GM10266 (cell line): ENCODE measurements around the gene BCAS3.

Source experiments
- DNase-seq: peaks from one replicate; pipeline ENCODE4 v3.0.0; 2012; ENCODE audit errors: extremely low spot score
- CTCF ChIP-seq: IDR thresholded peaks from 2 replicates; pipeline ENCODE4 v1.5.1; 2012; ENCODE audit warnings: mild to moderate bottlenecking, low read depth; ENCODE audit not compliant: control insufficient read depth, insufficient read depth; ENCODE audit errors: missing control alignments

BCAS3 gene

GRCh38 chr17:61208301-61209105 is 530.9 kb downstream of the BCAS3 start:
- no peak for DNase-seq

DNA sequence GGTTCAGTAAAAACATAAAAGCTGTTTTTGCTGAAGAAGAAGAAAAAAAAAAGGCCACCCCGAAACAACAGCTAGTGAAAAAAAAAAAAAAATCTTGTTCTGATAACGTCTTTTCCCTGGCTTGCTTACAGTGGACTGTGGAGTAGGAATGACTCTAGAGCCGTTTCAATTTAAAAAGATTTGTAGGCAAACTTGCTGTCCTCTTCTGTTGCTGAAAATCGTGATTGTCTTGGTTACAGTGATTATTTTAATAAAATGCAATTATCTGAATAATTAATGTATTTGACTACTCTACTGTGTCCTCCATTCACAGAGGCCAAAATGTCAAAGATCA is 531.4 kb downstream of the BCAS3 start:
- no peak for TF ChIP-seq CTCF
- DNase-seq: no peak

More at GRCh38 chr17:61208301-61209105, 530.9 kb downstream of the BCAS3 start:
- no peak for TF ChIP-seq CTCF

DNA sequence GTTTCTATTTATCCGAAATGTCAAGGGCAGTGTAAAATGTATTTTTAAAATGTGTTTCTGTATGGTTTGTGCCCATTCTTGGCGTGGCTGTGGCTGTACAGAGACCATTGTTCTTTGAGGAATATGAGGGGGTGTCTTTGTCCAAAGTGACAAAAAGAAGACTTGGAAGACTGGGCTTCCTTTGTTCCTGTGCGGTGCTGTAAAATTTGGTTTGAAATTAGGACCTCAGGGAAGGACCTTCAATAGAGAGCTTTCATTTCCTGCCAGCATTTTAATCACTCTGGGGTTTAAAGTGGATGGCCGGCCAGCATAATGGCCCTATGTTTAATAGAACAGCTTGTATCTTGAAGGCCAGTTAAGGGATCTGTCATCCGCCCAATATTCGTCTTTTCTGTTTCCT is 531.9 kb downstream of the BCAS3 start:
- no peak for DNase-seq
- no peak for TF ChIP-seq CTCF

DNA sequence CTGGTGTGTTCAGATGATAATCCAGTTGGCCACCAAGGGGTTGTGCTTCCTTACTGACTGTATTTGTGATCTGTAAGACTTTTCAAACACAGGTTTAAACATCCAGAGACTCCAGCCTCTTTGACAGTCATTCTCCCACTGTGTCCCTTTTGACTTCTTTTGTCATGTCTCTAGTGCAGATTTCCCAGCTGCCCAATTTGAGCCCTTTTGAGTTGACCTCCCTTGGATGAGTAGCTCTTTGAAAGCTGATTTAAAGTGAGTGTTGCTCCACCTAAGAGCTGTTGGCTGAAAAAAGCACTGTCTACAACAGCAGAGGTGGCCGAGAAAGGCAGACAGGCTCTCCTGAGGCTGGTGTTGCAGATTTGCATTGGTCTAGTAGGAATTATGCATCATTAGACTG is 533.6 kb downstream of the BCAS3 start:
- TF ChIP-seq CTCF: no peak
- no peak for DNase-seq

DNA sequence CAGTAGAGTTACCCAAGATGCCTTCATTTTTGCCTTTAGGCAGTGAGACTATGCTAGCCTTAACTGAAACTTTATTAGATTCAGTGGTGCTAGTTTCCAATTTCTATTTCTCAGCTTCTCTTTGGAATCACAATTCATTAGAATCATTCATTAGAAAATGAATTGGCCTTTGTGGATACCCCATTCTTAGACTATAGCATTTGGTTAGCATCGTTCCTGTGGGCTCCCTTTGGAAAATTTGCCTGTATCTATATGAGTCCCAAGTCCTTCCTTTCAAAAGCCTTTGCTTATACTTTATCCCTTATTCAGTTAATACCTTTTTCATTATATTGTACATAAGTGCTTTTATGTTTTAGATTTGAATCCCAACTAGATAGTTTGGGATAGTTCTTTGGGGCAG is 535.0 kb downstream of the BCAS3 start:
- DNase-seq: no peak
- TF ChIP-seq CTCF: no peak

GRCh38 chr17:61214753-61215152 is 537.1 kb downstream of the BCAS3 start:
- DNase-seq: no peak
- no peak for TF ChIP-seq CTCF

DNA sequence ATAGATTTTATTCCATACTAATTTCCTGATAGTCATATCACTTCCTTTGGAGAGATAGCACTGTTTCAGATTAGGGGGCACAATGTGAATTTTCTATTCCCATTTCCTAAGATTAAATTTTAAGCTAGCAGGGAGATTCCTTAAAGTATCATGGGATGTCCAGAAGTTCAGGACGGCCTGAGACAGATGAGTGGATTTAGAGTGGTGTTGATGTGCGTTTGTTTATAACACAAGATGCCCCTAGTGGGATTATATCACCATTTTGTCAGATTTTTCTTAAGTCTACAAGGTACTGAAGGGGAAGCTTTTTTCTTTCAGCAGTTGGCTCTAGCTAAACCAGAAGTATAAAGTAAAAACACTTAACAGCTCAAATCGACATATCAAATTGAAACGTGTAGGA is 538.4 kb downstream of the BCAS3 start:
- DNase-seq: no peak
- TF ChIP-seq CTCF: no peak
